Measurements from ENCODE around the gene GRIK4.

GRIK4 gene

GRCh38 chr11:120577041-120577440, 65.5 kb downstream of the GRIK4 start:
- TF ChIP-seq GATA3 (IDR thresholded peaks at IDR 0.05; ENCODE audit: low read depth, low read length) (no peak), GATA2 (IDR thresholded peaks at IDR 0.05; ENCODE audit: low read depth, low read length) (no peak)

- TF ChIP-seq GATA3 (IDR thresholded peaks at IDR 0.05; ENCODE audit: low read depth, low read length) (no peak), GATA2 (IDR thresholded peaks at IDR 0.05; ENCODE audit: low read depth, low read length) (no peak)
Observed at GRCh38 chr11:120577624-120578363, 66.2 kb downstream of the GRIK4 start.

GRCh38 chr11:120578596-120579154, 67.1 kb downstream of the GRIK4 start:
- TF ChIP-seq GATA3 (IDR thresholded peaks at IDR 0.05; ENCODE audit: low read depth, low read length) = no peak
- no peak for TF ChIP-seq GATA2 (IDR thresholded peaks at IDR 0.05; ENCODE audit: low read depth, low read length)

GRCh38 chr11:120579611-120580031, 68.1 kb downstream of the GRIK4 start:
- no peak for TF ChIP-seq GATA2 (IDR thresholded peaks at IDR 0.05; ENCODE audit: low read depth, low read length)
- TF ChIP-seq GATA3 (IDR thresholded peaks at IDR 0.05; ENCODE audit: low read depth, low read length) = no peak

- TF ChIP-seq GATA2 (IDR thresholded peaks at IDR 0.05; ENCODE audit: low read depth, low read length) (no peak), GATA3 (IDR thresholded peaks at IDR 0.05; ENCODE audit: low read depth, low read length) (no peak)
Observed at GRCh38 chr11:120581313-120581712, 69.8 kb downstream of the GRIK4 start.

GRCh38 chr11:120586072-120586471, 74.5 kb downstream of the GRIK4 start:
- TF ChIP-seq GATA2 (IDR thresholded peaks at IDR 0.05; ENCODE audit: low read depth, low read length) = no peak
- TF ChIP-seq GATA3 (IDR thresholded peaks at IDR 0.05; ENCODE audit: low read depth, low read length) = no peak

GRCh38 chr11:120586728-120587127, 75.2 kb downstream of the GRIK4 start:
- no peak for TF ChIP-seq GATA2 (IDR thresholded peaks at IDR 0.05; ENCODE audit: low read depth, low read length)
- TF ChIP-seq GATA3 (IDR thresholded peaks at IDR 0.05; ENCODE audit: low read depth, low read length) = no peak

- TF ChIP-seq GATA2 (IDR thresholded peaks at IDR 0.05; ENCODE audit: low read depth, low read length) (no peak), GATA3 (IDR thresholded peaks at IDR 0.05; ENCODE audit: low read depth, low read length) (no peak)
Observed at GRCh38 chr11:120587299-120587698, 75.8 kb downstream of the GRIK4 start.

- no peak for TF ChIP-seq GATA3 (IDR thresholded peaks at IDR 0.05; ENCODE audit: low read depth, low read length)
- TF ChIP-seq GATA2 (IDR thresholded peaks at IDR 0.05; ENCODE audit: low read depth, low read length) = no peak
Observed at GRCh38 chr11:120589376-120589775, 77.8 kb downstream of the GRIK4 start.

- no peak for TF ChIP-seq GATA2 (IDR thresholded peaks at IDR 0.05; ENCODE audit: low read depth, low read length)
- no peak for TF ChIP-seq GATA3 (IDR thresholded peaks at IDR 0.05; ENCODE audit: low read depth, low read length)
Observed at GRCh38 chr11:120590472-120590871, 78.9 kb downstream of the GRIK4 start.

GRCh38 chr11:120594746-120595145, 83.2 kb downstream of the GRIK4 start:
- no peak for TF ChIP-seq GATA3 (IDR thresholded peaks at IDR 0.05; ENCODE audit: low read depth, low read length)
- no peak for TF ChIP-seq GATA2 (IDR thresholded peaks at IDR 0.05; ENCODE audit: low read depth, low read length)

GRCh38 chr11:120595557-120595956, 84.0 kb downstream of the GRIK4 start:
- TF ChIP-seq GATA2 (IDR thresholded peaks at IDR 0.05; ENCODE audit: low read depth, low read length) = no peak
- no peak for TF ChIP-seq GATA3 (IDR thresholded peaks at IDR 0.05; ENCODE audit: low read depth, low read length)

GRCh38 chr11:120597250-120598215, 86.0 kb downstream of the GRIK4 start:
- no peak for TF ChIP-seq GATA3 (IDR thresholded peaks at IDR 0.05; ENCODE audit: low read depth, low read length)
- no peak for TF ChIP-seq GATA2 (IDR thresholded peaks at IDR 0.05; ENCODE audit: low read depth, low read length)
